Adrenal gland (tissue), 5 donors: Measurements from ENCODE around the gene FLVCR2.

ENCODE experiments used
- CTCF ChIP-seq, 6 experiments: fragments of 450-650 bp in 4 of 6; fragments of 200-600 bp in 2 of 6; sonication (generic) in 1 of 6; IDR thresholded peaks; 1 replicate in 5 of 6; 2 replicates in 1 of 6; pipeline versions ENCODE4 v1.5.1 to v1.8.0; 2016 to 2021; ENCODE audit warnings: antibody characterized with exemption in 6 of 6, mild to moderate bottlenecking in 2 of 6, moderate library complexity in 1 of 6
- POLR2A ChIP-seq, 2 donors: fragments of 450-650 bp; IDR thresholded peaks; one replicate each; pipeline ENCODE4 v1.6.1; 2017; ENCODE audit warnings: antibody characterized with exemption in 2 of 2, mild to moderate bottlenecking in 2 of 2, moderate library complexity in 1 of 2
- donor health status: DM: no; HTN: no; CAD: no.

- no peak for TF ChIP-seq POLR2A (IDR thresholded peaks at IDR 0.05)
- no peak for TF ChIP-seq CTCF (IDR thresholded peaks at IDR 0.05)
These were observed 38.0 kb upstream of the FLVCR2 start for GRCh38 chr14:75540479-75540851.
